HCT116 (cell line): Measurements from ENCODE around the gene ZNF155. TPM values are rescaled to one million over a fixed set of nuclear protein-coding genes. Genes with fewer than 3 reads are reported as not detected.
A peak's percentile ranks its signal among the peaks of the same experiment; 100 is the strongest.

Source experiments
- ATAC-seq: fragments of 200-7000 bp; cut with Tn5 transposase; 2 replicates; pipeline ENCODE4 v1.9.1; 2020; ENCODE audit warnings: mild to moderate bottlenecking, moderate library complexity
- BruUV-seq: library from RNA; stranded (reverse); fragments of 400-500 nt; replicated peaks from 2 replicates; lab custom pipeline; 2021; lab: Mats Ljungman, UMichigan
- CTCF ChIA-PET: fragments of 300-600 bp; sonication (Branson Sonifier 250); formaldehyde crosslinking; loops from one replicate; lab custom pipeline; 2021; ENCODE audit warnings: antibody characterized with exemption; lab: Charles Lee
- POLR2A ChIA-PET: fragments of 300-600, 350-600 bp; sonication (Branson Sonifier 250); formaldehyde crosslinking; loops from one replicate; lab custom pipeline; 2021; ENCODE audit warnings: antibody characterized with exemption; lab: Charles Lee
- RAD21 ChIA-PET, 2 experiments: fragments of 300-600 bp; sonication (Branson Sonifier 250); formaldehyde crosslinking; loops; one replicate each; lab custom pipeline; 2023; ENCODE audit warnings: low total read pairs in 2 of 2; ENCODE audit not compliant: uncharacterized antibody in 2 of 2, unreplicated experiment in 2 of 2, low non-redundant PET in 1 of 2; lab: Charles Lee
- DNase-seq: peaks from one replicate; pipeline ENCODE4 v3.0.0-alpha.2; 2010; ENCODE audit warnings: low read depth, low spot score
- H2AFZ ChIP-seq: fragments of 200-600 bp; shearing (Covaris generic), sonication (generic); 2 replicates; pipeline ENCODE4 v1.6.1; 2017; ENCODE audit warnings: low read depth, mixed run types, mixed read lengths, antibody characterized with exemption, low read length; ENCODE audit not compliant: poor library complexity, severe bottlenecking
- H3K27ac ChIP-seq: 2 replicates; pipeline ENCODE4 v1.5.1; 2012; ENCODE audit warnings: low read depth, low read length
- H3K27me3 ChIP-seq: fragments of 200-600 bp; sonication (generic); 2 replicates; pipeline ENCODE4 v1.6.1; 2016; ENCODE audit warnings: mixed run types, low read length, mixed read lengths; ENCODE audit not compliant: insufficient read depth
- H3K36me3 ChIP-seq, 2 experiments: fragments of 200-500 bp in 1 of 2; fragments of 200-600 bp in 1 of 2; sonication (Bioruptor generic) in 1 of 2; sonication (generic) in 1 of 2; 2 replicates each; pipeline versions ENCODE4 v1.5.1 to v1.6.1; 2014 to 2016; ENCODE audit warnings: low read length in 2 of 2, inconsistent platforms in 1 of 2, mixed read lengths in 1 of 2, mixed run types in 1 of 2; ENCODE audit not compliant: insufficient read depth in 2 of 2, control insufficient read depth in 1 of 2
- H3K4me1 ChIP-seq, 2 experiments: fragments of 200-600 bp in 1 of 2; sonication (generic) in 1 of 2; 2 replicates each; pipeline versions ENCODE4 v1.5.1 to v1.6.1; 2012 to 2017; ENCODE audit warnings: low read length in 2 of 2, inconsistent platforms in 1 of 2, mild to moderate bottlenecking in 1 of 2, mixed read lengths in 1 of 2, mixed run types in 1 of 2, moderate library complexity in 1 of 2; ENCODE audit not compliant: insufficient read depth in 2 of 2, control insufficient read depth in 1 of 2
- H3K4me2 ChIP-seq: fragments of 200-600 bp; sonication (generic); 2 replicates; pipeline ENCODE4 v1.6.1; 2017; ENCODE audit warnings: mixed run types, low read length, mixed read lengths
- H3K4me3 ChIP-seq, 2 experiments: fragments of 200-600 bp in 1 of 2; sonication (generic) in 1 of 2; replicated peaks in 1 of 2; 2 replicates each; pipeline ENCODE4 v1.5.1; 2011 to 2016; ENCODE audit warnings: low read length in 2 of 2, control low read depth in 1 of 2, low read depth in 1 of 2, mild to moderate bottlenecking in 1 of 2, mixed read lengths in 1 of 2, mixed run types in 1 of 2
- H3K79me2 ChIP-seq: fragments of 200-600 bp; sonication (generic); 2 replicates; pipeline ENCODE4 v1.6.1; 2017; ENCODE audit warnings: mild to moderate bottlenecking, mixed run types, low read length, moderate library complexity, mixed read lengths; ENCODE audit not compliant: insufficient read depth
- H3K9ac ChIP-seq: fragments of 200-600 bp; sonication (generic); 2 replicates; pipeline ENCODE4 v1.6.1; 2016; ENCODE audit warnings: low read length, mixed read lengths
- H3K9me2 ChIP-seq: fragments of 200-600 bp; sonication (generic), shearing (Covaris generic); 2 replicates; pipeline ENCODE4 v1.6.1; 2017; ENCODE audit warnings: mixed run types, mild to moderate bottlenecking, moderate library complexity; ENCODE audit not compliant: insufficient read depth
- H3K9me3 ChIP-seq, 2 experiments: fragments of 200-500 bp in 1 of 2; fragments of 200-600 bp in 1 of 2; sonication (Bioruptor generic) in 1 of 2; sonication (generic) in 1 of 2; 2 replicates each; pipeline ENCODE4 v1.6.1; 2014 to 2017; ENCODE audit warnings: low read length in 2 of 2, mixed read lengths in 2 of 2, inconsistent platforms in 1 of 2, low read depth in 1 of 2, mild to moderate bottlenecking in 1 of 2, mixed run types in 1 of 2, moderate library complexity in 1 of 2; ENCODE audit not compliant: control insufficient read depth in 1 of 2, insufficient read depth in 1 of 2
- H4K20me1 ChIP-seq: fragments of 200-600 bp; sonication (generic), shearing (Covaris generic); 2 replicates; pipeline ENCODE4 v1.6.1; 2017; ENCODE audit warnings: mixed run types, mild to moderate bottlenecking, moderate library complexity; ENCODE audit not compliant: insufficient read depth
- CBX3 ChIP-seq: IDR thresholded peaks from 2 replicates; pipeline ENCODE4 v1.6.1; 2012; ENCODE audit warnings: low read depth
- CEBPB ChIP-seq: IDR thresholded peaks from 2 replicates; pipeline ENCODE4 v1.6.1; 2012; ENCODE audit warnings: low read depth
- EGR1 ChIP-seq: IDR thresholded peaks from 2 replicates; pipeline ENCODE4 v1.6.1; 2012; ENCODE audit warnings: low read depth
- ELF1 ChIP-seq: IDR thresholded peaks from 2 replicates; pipeline ENCODE4 v1.6.1; 2012; ENCODE audit warnings: low read depth, borderline replicate concordance
- EZH2 ChIP-seq: fragments of 200-600 bp; sonication (generic); IDR thresholded peaks from 2 replicates; pipeline ENCODE4 v1.6.1; 2017; ENCODE audit warnings: antibody characterized with exemption, mixed run types
- FOSL1 ChIP-seq: IDR thresholded peaks from 2 replicates; pipeline ENCODE4 v1.6.1; 2012; ENCODE audit warnings: low read depth
- POLR2A ChIP-seq: IDR thresholded peaks from 2 replicates; pipeline ENCODE4 v1.7.0; 2011; ENCODE audit warnings: borderline replicate concordance; ENCODE audit not compliant: insufficient read depth, insufficient read length; ENCODE audit errors: extremely low read depth
- POLR2AphosphoS5 ChIP-seq: IDR thresholded peaks from 2 replicates; pipeline ENCODE4 v1.6.1; 2011; ENCODE audit warnings: mild to moderate bottlenecking, low read depth, low read length, moderate library complexity
- RAD21 ChIP-seq: IDR thresholded peaks from 2 replicates; pipeline ENCODE4 v1.6.1; 2012; ENCODE audit warnings: low read depth, mild to moderate bottlenecking
- SP1 ChIP-seq: IDR thresholded peaks from 2 replicates; pipeline ENCODE4 v1.6.1; 2012; ENCODE audit warnings: low read depth
- SRF ChIP-seq: IDR thresholded peaks from 2 replicates; pipeline ENCODE4 v1.6.1; 2012; ENCODE audit warnings: low read depth
- TCF7L2 ChIP-seq: IDR thresholded peaks from 2 replicates; pipeline ENCODE4 v1.7.0; 2011; ENCODE audit warnings: borderline replicate concordance, inconsistent platforms; ENCODE audit not compliant: insufficient read depth, insufficient read length; ENCODE audit errors: extremely low read depth
- YY1 ChIP-seq: IDR thresholded peaks from 2 replicates; pipeline ENCODE4 v1.6.1; 2011; ENCODE audit warnings: low read length, low read depth, moderate library complexity, mild to moderate bottlenecking; ENCODE audit not compliant: insufficient replicate concordance; ENCODE audit errors: extremely low read depth
- ZFX ChIP-seq: fragments of 450-650 bp; IDR thresholded peaks from 2 replicates; pipeline ENCODE4 v1.6.1; 2017
- intact Hi-C: fragments of 100-400 bp; cut with micrococcal nuclease; formaldehyde crosslinking; loops from 2 replicates; pipeline ENCODE4 v1.10.0; 2022
- total RNA-seq: library from RNA; stranded (reverse); gene quantifications from one replicate; pipeline ENCODE4 v1.2.1, GENCODE V29; 2021; ENCODE audit not compliant: unreplicated experiment
- TF ChIP-seq, protein P1 (sequence below): IDR thresholded peaks from 2 replicates; pipeline ENCODE4 v1.6.1; 2011; ENCODE audit warnings: mild to moderate bottlenecking, low read length, moderate library complexity; ENCODE audit not compliant: insufficient replicate concordance; ENCODE audit errors: extremely low read depth
- TF ChIP-seq, protein P2 (sequence below): IDR thresholded peaks from 2 replicates; pipeline ENCODE4 v1.6.1; 2012

Gene ZNF155
- total RNA-seq, 1 experiment from 2014 or later = 2.2 TPM

DNA sequence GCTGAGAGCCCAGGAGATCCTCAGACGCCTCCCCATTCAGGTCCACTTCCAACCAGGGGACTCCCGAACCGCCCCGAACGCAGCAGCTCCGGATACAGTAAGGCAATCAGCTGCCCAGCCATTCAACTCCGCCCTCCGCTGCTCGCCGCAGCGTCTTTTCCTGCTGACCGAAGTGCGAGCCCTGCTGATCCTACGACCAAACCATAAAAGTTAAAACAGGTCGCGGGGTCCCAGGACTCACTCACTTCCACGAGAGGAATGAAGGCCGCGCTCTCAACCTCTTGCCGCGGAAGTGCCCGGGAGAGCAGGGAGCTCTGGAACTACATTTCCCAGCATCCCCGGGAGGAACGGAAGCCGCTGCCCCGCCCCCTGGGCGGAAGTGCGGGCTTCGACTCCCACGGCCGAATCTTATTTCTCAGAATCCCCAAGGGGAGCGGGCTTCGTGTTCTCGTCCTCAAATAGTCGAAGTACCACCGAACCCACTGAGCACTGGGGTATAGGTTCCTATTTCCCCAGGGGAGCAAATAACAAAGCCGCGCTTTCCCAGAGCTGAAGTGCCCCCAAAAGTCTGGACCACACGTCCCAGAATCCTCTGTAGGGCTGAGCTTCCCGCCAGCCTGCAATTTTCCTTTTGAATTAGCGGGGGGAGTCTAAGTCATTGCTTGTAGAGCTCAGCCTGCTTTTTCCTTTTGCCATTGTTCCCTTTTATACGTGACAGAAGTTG lies 48.8 kb upstream of the ZNF155 start, which contains the start of gene ZNF45:
ZNF45 (minus strand) TSS at position 298 of the 724 bp plus-strand sequence. CDS start 13,097 bp downstream, outside the sequence.
- no peaks in the 10 kb centered on the region for H3K9me2 ChIP-seq
- ChIA-PET RAD21 (interaction anchor here in 1 of 2 experiments (0.6 kb wide), 1 partner anchor 16 kb away, joined by 4 read pairs; the partner anchor contains the start of gene ZNF221), CTCF (interaction anchor here (1.0 kb wide), 1 partner anchor 16 kb away, joined by 8 read pairs; the partner anchor contains the start of gene ZNF221), POLR2A (interaction anchor here (0.8 to 1.3 kb wide), 5 partner anchors 10 to 230 kb away, joined by 3 to 6 read pairs (median 3); partner anchors contain the start of genes ZNF221, ZNF226 and ZNF283)
- ATAC-seq (peak; percentile 95), DNase-seq (peak; percentile 78)
- peaks cover 5 to 14% of the 10 kb centered on the region in 2 experiments for H3K4me1 ChIP-seq
- no peaks in the 10 kb centered on the region for H3K27me3 ChIP-seq
- TF ChIP-seq TCF7L2 (no peak), POLR2AphosphoS5 (peak; percentile 85), SRF (peak; percentile 5; the same call in 1 of the 2 replicates), YY1 (peak; percentile 13), ELF1 (peak; percentile 84), EGR1 (peak; percentile 65), CEBPB (no peak), EZH2 (no peak), CBX3 (no peak), RAD21 (no peak), FOSL1 (no peak), POLR2A (no peak), ZFX (peak; percentile 75), SP1 (no peak; the same call in 1 of the 2 replicates)
- TF ChIP-seq, protein P1, sequence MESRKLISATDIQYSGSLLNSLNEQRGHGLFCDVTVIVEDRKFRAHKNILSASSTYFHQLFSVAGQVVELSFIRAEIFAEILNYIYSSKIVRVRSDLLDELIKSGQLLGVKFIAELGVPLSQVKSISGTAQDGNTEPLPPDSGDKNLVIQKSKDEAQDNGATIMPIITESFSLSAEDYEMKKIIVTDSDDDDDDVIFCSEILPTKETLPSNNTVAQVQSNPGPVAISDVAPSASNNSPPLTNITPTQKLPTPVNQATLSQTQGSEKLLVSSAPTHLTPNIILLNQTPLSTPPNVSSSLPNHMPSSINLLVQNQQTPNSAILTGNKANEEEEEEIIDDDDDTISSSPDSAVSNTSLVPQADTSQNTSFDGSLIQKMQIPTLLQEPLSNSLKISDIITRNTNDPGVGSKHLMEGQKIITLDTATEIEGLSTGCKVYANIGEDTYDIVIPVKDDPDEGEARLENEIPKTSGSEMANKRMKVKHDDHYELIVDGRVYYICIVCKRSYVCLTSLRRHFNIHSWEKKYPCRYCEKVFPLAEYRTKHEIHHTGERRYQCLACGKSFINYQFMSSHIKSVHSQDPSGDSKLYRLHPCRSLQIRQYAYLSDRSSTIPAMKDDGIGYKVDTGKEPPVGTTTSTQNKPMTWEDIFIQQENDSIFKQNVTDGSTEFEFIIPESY = no peak
- TF ChIP-seq, protein P2, sequence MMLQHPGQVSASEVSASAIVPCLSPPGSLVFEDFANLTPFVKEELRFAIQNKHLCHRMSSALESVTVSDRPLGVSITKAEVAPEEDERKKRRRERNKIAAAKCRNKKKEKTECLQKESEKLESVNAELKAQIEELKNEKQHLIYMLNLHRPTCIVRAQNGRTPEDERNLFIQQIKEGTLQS = no peak
- peaks cover 3% of the 10 kb centered on the region; the same call in 1 of the 2 replicates for H3K79me2 ChIP-seq
- intact Hi-C loops = loop anchor here (1.0 kb wide), 1 partner anchor 16 kb away; the partner anchor contains the start of gene ZNF221
- no peaks in the 10 kb centered on the region for H4K20me1 ChIP-seq
- H3K4me3 ChIP-seq = peak within 1 kb of the TSS; percentile 58 to 71
- TSS peak; percentile 39 for BruUV-seq
- H3K36me3 ChIP-seq = peaks cover 10 to 21% of the 10 kb centered on the region in 2 experiments; a peak in 3 of 4 replicates
- H3K9me3 ChIP-seq = no peaks in the 10 kb centered on the region
- H2AFZ ChIP-seq = peak within 1 kb of the TSS; percentile 89
- peak within 1 kb of the TSS; percentile 58 for H3K27ac ChIP-seq
- peak within 1 kb of the TSS; percentile 83 for H3K4me2 ChIP-seq
- peak within 1 kb of the TSS; percentile 64 for H3K9ac ChIP-seq
